Retinal pigment epithelial cell (primary cell): ENCODE measurements around the gene NMU.
"Not testable (repeated sequence)": the region's sequence is repeated elsewhere in the genome, so short reads cannot be mapped to it uniquely, and the experiment has no call there.

Source experiments
- DNase-seq: peaks from one replicate; pipeline ENCODE4 v3.0.0-alpha.2; 2010; ENCODE audit warnings: low read depth
- H3K4me3 ChIP-seq: 2 replicates; pipeline ENCODE4 v1.5.1; 2011; ENCODE audit warnings: mild to moderate bottlenecking, low read length, control low read depth, moderate library complexity
- TF ChIP-seq, protein P1 (sequence below): conservative IDR thresholded peaks from 2 replicates; pipeline ENCODE4 v1.5.1; 2011; ENCODE audit warnings: low read depth, low read length, control low read depth, inconsistent platforms

The NMU gene

DNA sequence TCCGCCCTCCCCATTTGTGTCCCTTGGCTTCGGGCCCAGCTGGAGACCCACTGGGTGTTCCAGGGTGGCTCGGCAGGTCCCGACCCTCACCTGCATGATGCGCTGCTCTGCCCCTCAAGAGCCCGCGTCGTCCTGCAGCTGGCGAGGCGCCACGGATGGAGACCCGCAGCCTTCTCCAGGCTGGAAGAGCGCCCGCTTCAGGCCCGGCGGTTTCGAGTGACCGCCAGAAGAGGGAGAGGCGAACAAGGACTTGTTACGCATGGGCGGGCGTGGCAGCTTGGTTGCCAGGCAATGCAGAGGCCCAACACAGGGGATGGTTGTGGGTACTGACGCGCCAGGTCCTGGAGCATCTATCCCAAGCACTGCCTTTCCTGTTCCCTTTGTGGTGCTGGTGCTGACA, 44.1 kb downstream of the NMU start, which contains the start of gene PDCL2:
Gene PDCL2, minus strand, starts transcription at position 232 of the 400 bp plus-strand sequence. Its CDS starts 136 bp downstream, at position 96.
- TF ChIP-seq, protein P1, sequence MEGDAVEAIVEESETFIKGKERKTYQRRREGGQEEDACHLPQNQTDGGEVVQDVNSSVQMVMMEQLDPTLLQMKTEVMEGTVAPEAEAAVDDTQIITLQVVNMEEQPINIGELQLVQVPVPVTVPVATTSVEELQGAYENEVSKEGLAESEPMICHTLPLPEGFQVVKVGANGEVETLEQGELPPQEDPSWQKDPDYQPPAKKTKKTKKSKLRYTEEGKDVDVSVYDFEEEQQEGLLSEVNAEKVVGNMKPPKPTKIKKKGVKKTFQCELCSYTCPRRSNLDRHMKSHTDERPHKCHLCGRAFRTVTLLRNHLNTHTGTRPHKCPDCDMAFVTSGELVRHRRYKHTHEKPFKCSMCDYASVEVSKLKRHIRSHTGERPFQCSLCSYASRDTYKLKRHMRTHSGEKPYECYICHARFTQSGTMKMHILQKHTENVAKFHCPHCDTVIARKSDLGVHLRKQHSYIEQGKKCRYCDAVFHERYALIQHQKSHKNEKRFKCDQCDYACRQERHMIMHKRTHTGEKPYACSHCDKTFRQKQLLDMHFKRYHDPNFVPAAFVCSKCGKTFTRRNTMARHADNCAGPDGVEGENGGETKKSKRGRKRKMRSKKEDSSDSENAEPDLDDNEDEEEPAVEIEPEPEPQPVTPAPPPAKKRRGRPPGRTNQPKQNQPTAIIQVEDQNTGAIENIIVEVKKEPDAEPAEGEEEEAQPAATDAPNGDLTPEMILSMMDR = no peak
- H3K4me3 ChIP-seq = no peak within 1 kb of the TSS
- no peak for DNase-seq

DNA sequence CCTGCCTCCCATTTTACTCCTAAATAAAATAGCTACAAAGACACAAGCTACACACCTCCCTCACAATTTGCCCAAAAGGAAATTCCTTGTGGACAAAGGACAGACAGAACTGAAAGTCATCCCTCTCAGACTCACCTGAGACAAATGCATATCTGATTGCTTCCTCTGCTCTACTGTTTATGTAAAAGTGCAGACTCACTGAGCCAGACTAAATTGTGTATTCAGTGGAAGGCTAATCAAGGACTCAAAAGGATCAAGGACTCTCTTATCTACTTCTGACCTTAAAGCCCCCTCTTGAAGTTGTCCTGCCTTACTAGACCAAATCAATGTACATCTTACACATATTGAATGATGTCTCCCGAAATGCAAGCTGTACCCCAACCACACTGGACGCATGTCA, 47.9 kb downstream of the NMU start:
- TF ChIP-seq, protein P1 = no peak
- H3K4me3 ChIP-seq = no peak overlapping the region
- DNase-seq = no peak

DNA sequence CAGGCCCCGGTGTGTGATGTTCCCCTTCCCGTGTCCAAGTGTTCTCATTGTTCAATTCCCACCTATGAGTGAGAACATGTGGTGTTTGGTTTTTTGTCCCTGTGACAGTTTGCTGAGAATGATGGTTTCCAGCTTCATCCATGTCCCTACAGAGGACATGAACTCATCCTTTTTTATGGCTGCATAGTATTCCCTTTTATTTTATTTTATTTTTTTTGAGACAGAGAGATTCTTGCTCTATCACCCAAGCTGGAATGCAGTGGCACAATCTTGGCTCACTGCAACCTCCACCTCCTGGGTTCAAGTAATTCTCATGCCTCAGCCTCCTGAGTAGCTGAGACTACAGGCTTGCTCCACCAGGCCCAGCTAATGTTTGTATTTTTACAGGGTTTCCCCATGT, 53.3 kb downstream of the NMU start:
- DNase-seq, H3K4me3 ChIP-seq: not testable (repeated sequence)

DNA sequence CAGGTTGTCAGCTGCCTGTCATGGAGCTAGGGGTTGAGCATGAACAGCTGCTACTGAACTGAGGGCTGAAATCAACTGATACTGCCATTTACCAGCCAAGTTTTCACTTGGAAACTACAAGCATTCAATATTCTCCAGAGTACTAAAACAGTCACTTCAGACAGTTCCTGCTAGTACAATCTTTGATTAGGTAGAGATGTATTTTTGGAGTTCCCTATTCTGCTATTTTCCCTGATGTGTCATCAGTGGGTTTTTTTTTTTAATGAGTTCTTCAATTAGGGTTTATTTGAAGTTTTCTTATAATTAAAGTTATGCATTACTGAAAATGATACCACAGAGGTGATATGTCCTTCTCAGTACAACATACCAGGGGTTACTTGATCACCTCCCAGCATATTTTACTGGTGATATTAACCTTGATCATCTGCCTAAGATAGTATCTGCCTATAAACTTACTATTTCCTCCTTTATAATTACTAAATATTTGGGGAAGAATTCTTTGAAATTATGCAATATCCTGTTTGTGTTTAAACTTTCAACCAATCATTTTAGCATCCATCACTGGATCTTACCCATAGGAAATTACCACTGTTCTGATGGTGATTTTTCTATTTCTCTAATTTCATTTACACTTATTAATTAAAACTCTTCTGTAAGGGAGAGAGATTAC, 57.6 kb downstream of the NMU start:
- DNase-seq = no peak
- TF ChIP-seq, protein P1 = no peak
- H3K4me3 ChIP-seq = no peak overlapping the region

DNA sequence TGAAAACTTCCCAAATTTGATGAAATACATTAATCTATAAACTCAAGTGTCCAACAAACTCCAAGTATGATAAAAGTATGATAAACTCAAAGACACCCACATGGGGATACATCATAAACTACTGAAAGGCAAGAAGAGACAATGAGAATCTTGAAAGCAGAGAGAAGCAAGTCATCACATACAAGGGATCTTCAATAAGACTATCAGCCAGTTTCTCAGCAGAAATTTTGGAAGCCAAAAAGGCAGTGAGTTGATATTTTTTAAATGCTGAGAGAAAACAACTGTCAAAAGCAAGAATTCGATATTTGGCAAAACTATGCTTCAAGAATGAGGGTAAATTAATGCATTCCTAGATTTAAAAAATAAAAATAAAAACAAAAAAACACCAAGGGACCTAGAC, 60.6 kb downstream of the NMU start:
- H3K4me3 ChIP-seq = no peak overlapping the region
- no peak for DNase-seq
- TF ChIP-seq, protein P1 = no peak

DNA sequence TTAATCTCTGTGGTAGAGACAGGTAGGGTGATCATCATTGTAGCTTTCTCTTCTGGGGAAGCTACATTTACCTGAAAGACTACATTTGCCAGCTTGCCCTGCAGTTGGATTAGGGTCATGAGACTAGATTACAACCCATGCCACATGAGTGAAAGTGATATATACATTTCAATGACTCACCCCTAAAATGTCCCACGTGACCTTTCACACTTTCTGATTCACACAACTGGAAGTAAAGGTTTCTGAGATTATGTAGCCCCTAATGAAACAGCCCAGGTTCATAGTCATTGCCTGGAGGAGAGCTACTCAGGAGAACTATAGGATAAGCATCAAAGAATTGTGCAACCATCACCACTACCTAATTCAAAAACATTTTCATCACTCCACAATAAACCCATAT, 61.8 kb downstream of the NMU start:
- TF ChIP-seq, protein P1 = no peak
- no peak for DNase-seq

DNA sequence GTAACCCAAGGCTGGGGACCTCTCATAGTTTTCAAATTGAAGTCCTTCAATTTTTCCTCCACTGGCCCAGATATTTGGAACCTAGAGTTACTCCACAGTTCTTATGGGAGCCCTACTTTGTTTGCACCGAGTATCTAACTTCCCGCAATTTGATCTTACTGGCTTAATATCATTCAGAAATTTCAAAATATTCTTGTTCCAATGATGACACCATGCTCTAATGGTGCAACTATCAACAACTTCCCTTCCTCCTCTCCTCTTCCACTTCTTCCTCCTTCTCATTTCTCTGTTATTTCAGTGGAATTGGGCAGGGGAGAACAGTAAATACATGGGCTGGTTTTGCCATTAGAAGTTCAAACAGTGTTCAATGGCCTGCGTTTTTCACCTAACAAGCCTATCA, 64.3 kb downstream of the NMU start:
- TF ChIP-seq, protein P1 = no peak
- no peak for DNase-seq
- no peak overlapping the region for H3K4me3 ChIP-seq

More for the DNA sequence above, 61.8 kb downstream of the NMU start:
- H3K4me3 ChIP-seq = no peak overlapping the region
